HG03520 (cell line): Measurements from ENCODE around the gene BCO2.

Experiments used
- ATAC-seq: cut with Tn5 transposase; IDR thresholded peaks from one replicate; pipeline ENCODE4 v1.9.1; 2021; ENCODE audit warnings: mild to moderate bottlenecking, moderate library complexity; ENCODE audit not compliant: unreplicated experiment

The BCO2 gene

GRCh38 chr11:112241486-112241885, 66.2 kb downstream of the BCO2 start:
- no peak for ATAC-seq

DNA sequence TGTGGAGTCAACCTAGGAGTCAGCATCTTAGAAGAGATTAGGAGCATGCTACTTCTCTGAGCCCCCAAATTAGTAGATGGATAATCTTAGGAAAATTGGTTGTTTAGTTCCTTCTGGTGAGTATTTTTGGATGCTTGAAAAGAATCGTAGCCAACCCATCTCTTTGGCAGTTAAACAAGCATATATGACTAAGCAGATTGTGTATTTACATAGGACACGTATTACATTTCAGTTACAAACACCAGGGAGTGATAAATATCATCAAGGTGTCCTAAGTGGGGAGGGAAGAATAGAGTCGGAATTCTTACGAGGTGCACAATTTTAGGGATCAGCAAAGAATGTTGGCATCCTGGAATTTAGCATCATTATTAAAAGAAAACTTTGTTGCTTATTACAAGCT, 71.9 kb downstream of the BCO2 start:
- ATAC-seq: no peak

- no peak for ATAC-seq
Measured at GRCh38 chr11:112248201-112248600, 72.9 kb downstream of the BCO2 start.

DNA sequence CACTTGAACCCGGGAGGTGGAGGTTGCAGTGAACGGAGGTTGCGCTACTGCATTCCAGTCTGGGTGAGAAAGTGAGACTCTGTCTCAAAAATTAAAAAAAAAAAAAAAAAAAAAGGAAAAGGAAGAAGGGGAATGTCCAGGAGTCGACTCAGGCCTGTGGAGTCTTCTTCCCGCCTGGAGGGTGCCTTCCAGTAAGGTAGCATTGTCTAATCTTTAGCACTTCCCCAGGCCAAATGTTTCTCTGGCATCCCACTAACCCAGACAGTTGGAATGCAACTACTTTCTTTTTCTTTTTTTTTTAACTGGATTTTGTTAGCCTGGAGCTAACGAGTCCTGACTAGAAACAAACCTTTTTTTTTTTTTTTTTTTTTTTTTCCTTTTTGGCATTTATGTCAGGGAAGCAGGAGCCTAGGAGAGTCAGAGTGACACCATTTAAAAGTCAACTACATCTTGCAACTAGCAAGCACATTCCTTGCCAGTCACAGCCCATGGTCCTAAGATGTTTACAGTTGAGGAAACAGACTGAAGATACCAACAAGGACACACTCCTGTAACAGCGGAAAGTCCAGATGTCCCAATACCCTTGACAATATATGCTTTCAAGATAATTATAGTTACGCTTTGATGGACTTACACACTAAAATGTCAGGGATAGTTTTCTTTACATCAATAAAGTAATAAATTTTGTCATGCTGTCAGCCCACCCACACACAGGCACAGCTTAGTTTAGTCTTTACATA, 74.7 kb downstream of the BCO2 start:
- no peak for ATAC-seq

DNA sequence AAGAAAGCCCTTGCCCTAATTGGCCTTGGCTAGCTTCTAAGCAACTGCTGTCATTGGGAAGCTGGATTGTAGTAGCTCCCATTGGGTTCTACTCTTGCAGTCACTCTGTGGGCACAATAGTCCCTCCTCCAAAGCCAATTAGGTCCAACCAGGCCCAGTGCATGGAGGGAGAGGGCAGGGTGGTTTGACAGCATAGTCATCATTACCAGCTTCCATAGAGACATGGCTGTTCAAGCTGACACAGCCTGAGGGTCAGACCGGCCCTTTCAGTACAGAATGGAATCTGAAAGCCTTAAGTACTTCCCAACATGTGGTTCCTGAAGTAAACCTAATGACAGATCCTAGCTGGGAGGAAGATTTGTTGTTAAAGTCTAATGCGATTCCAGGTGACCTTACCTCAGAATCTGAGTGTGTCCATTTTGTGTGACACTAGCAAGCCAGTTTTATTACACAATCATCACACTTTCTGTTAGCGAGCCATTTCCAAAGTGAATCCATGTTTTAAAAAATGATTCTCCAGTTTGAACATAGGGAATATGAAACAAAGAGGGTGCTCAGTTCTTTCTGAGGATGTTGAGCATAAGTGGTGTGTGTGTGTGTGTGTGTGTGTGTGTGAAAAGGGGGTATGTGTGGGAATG, 78.4 kb downstream of the BCO2 start:
- ATAC-seq: no peak

GRCh38 chr11:112255067-112255720, 79.9 kb downstream of the BCO2 start:
- no peak for ATAC-seq

GRCh38 chr11:112260490-112260889, 85.2 kb downstream of the BCO2 start, which contains the start of gene PLET1:
PLET1 (minus strand) TSS chr11:112260860; CDS start chr11:112260589, 271 bp downstream.
- ATAC-seq: no peak

DNA sequence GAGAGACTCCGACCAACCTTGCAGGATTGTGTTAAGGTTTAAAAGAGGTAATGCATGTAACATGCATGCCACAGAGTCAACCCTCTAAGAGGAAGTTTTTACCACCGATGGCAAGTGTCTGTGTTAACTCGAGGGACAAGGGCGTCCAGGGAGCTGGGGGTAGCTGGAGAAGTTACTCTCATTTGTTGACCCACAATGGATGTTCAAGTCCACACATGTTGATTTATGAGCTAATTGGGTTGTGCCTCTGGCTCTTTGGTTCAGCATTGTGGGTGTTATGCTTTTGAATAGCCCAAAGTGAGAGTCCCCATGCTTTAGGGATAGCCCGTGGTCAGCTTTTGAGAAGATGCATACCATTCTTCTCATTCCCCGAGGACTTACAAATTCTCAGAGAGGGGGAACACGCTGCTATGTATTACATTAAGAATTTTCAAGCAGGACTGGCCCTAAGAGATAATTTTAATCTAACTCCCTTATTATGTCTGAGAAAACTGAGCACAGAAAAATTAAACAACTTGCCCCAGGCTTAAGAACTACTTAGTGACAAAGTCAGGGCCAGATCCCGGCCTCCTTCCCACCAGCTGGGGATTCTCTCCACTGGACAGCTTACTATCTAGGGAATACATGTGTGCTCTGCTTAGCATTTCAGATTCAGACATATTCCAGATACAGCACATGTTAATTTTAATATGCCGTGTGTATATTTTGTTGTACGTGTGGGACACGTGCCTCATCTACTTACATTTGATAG, 90.5 kb downstream of the BCO2 start:
- ATAC-seq: no peak

GRCh38 chr11:112266410-112266778, 91.1 kb downstream of the BCO2 start:
- no peak for ATAC-seq

- ATAC-seq: no peak
Measured at GRCh38 chr11:112267188-112267591, 91.9 kb downstream of the BCO2 start.

DNA sequence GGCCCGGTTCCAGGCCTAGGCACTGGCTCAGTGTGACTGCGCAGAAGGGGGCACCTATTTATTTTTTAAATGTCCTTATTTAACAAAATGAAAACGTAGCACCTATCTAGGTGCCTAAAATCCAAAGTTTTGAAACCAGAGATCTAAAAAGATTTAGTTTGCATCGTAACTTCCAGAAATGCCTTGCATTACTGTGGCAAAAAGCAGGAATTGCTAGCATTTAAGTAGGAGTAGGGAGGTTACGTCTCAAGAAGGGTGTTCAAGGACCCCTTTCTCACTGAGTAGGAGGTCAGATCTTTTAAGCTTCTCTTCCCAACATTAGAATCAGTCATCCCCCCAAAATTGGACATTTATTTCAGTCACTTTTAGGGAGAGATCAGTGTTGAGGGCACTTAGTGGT, 93.1 kb downstream of the BCO2 start:
- ATAC-seq: no peak
